CD4-positive, alpha-beta T cell (primary cell): ENCODE results near the gene PATJ. TPM values are rescaled to one million over a fixed set of nuclear protein-coding genes. Genes with fewer than 3 reads are reported as not detected.
A peak's percentile ranks its signal among the peaks of the same experiment; 100 is the strongest.

Source experiments
- ATAC-seq: fragments of 200-7000 bp; cut with Tn5 transposase; one replicate; pipeline ENCODE4 v1.10.0; 2022; ENCODE audit warnings: mild to moderate bottlenecking; ENCODE audit not compliant: poor library complexity
- CTCF ChIA-PET: fragments of 350-600 bp; sonication (Branson Sonifier 250); formaldehyde crosslinking; loops from one replicate; lab custom pipeline; 2021; ENCODE audit warnings: antibody characterized with exemption, inconsistent platforms; lab: Charles Lee
- POLR2A ChIA-PET: fragments of 350-600 bp; sonication (Branson Sonifier 250); formaldehyde crosslinking; loops from one replicate; lab custom pipeline; 2021; ENCODE audit warnings: antibody characterized with exemption, inconsistent platforms; lab: Charles Lee
- DNase-seq, 14 experiments: peaks; one replicate each; pipeline ENCODE4 v3.0.0-alpha.2; 2013 to 2020; ENCODE audit warnings: mixed read lengths in 2 of 14
- H3K27ac ChIP-seq, 2 donors: one replicate each; pipeline versions ENCODE4 v1.5.1 to v1.7.0; 2013; ENCODE audit warnings: low read length in 2 of 2, low read depth in 1 of 2, mild to moderate bottlenecking in 1 of 2
- H3K27me3 ChIP-seq, 2 experiments: 1 replicate in 1 of 2; 2 replicates in 1 of 2; pipeline versions ENCODE4 v1.6.1 to v1.7.0; 2013; ENCODE audit warnings: low read length in 2 of 2, control low read depth in 1 of 2, mild to moderate bottlenecking in 1 of 2, moderate library complexity in 1 of 2; ENCODE audit not compliant: insufficient read depth in 2 of 2, control insufficient read depth in 1 of 2
- H3K36me3 ChIP-seq: one replicate; pipeline ENCODE4 v1.6.1; 2013; ENCODE audit warnings: low read length, control low read depth; ENCODE audit not compliant: insufficient read depth
- H3K4me1 ChIP-seq: one replicate; pipeline ENCODE4 v1.6.1; 2013; ENCODE audit warnings: low read length, control low read depth; ENCODE audit not compliant: insufficient read depth
- H3K4me3 ChIP-seq: one replicate; pipeline ENCODE4 v1.5.1; 2013; ENCODE audit warnings: mild to moderate bottlenecking, low read length, moderate library complexity
- H3K9me3 ChIP-seq, 2 experiments: 1 replicate in 1 of 2; 2 replicates in 1 of 2; pipeline versions ENCODE4 v1.6.1 to v1.7.0; 2013; ENCODE audit warnings: low read length in 2 of 2, mild to moderate bottlenecking in 2 of 2, control low read depth in 1 of 2, moderate library complexity in 1 of 2; ENCODE audit not compliant: control insufficient read depth in 1 of 2, insufficient read depth in 1 of 2
- H3K27ac Mint-ChIP-seq: one replicate; pipeline ENCODE4 v1.8.0; 2020; ENCODE audit warnings: mixed read lengths
- H3K27me3 Mint-ChIP-seq: one replicate; pipeline ENCODE4 v1.8.0; 2021; ENCODE audit warnings: mixed read lengths
- H3K36me3 Mint-ChIP-seq: one replicate; pipeline ENCODE4 v1.8.0; 2021; ENCODE audit warnings: low read depth, mixed read lengths
- H3K4me1 Mint-ChIP-seq: one replicate; pipeline ENCODE4 v1.8.0; 2021; ENCODE audit warnings: low read depth, mixed read lengths
- H3K4me3 Mint-ChIP-seq: one replicate; pipeline ENCODE4 v1.8.0; 2020; ENCODE audit warnings: mild to moderate bottlenecking, mixed read lengths
- H3K9me3 Mint-ChIP-seq: one replicate; pipeline ENCODE4 v1.8.0; 2020; ENCODE audit warnings: mixed read lengths
- CTCF ChIP-seq: fragments of 200-600 bp; IDR thresholded peaks from one replicate; pipeline ENCODE4 v1.8.0; 2022; ENCODE audit warnings: antibody characterized with exemption, mild to moderate bottlenecking
- intact Hi-C, 2 experiments: fragments of 100-400 bp; cut with DNase I in 1 of 2; cut with micrococcal nuclease in 1 of 2; formaldehyde crosslinking; loops; one replicate each; pipeline versions ENCODE4 v1.15.1 to v1.9.0; 2023 to 2025; cut with DNase I, micrococcal nuclease
- total RNA-seq, 174 experiments: library from RNA in 2 of 174; stranded (reverse) in 2 of 174; gene quantifications; one replicate each; pipeline ENCODE4 v1.2.3 and lab custom pipeline; 2021 to 2026

The PATJ gene
- total RNA-seq, 2 experiments from 2014 or later: 50.4 to 54.1 TPM

- Mint-ChIP-seq H3K9me3 (peaks cover 2% of the 10 kb centered on the region), H3K4me3 (no peak overlapping the region), H3K27me3 (no peaks in the 10 kb centered on the region), H3K36me3 (peaks cover 51% of the 10 kb centered on the region), H3K27ac (no peak overlapping the region), H3K4me1 (no peaks in the 10 kb centered on the region)
- no peaks in the 10 kb centered on the region for H3K27me3 ChIP-seq
- CTCF ChIA-PET: no interaction called here
- H3K36me3 ChIP-seq: peaks cover 3% of the 10 kb centered on the region
- ATAC-seq: no peak
- no peak for DNase-seq
- no peak overlapping the region for H3K4me3 ChIP-seq
- H3K27ac ChIP-seq: no peak overlapping the region
- no peak for TF ChIP-seq CTCF
- peaks cover 0 to 3% of the 10 kb centered on the region in 2 experiments for H3K9me3 ChIP-seq
- H3K4me1 ChIP-seq: no peaks in the 10 kb centered on the region
- POLR2A ChIA-PET: no interaction called here
- intact Hi-C loops: no loop called here
These were observed 326.1 kb downstream of the PATJ start for GRCh38 chr1:62068416-62068843.

GRCh38 chr1:62068978-62069377 is 326.7 kb downstream of the PATJ start:
- Mint-ChIP-seq H3K27me3 (no peaks in the 10 kb centered on the region), H3K9me3 (peaks cover 2% of the 10 kb centered on the region), H3K27ac (no peak overlapping the region), H3K36me3 (peaks cover 46% of the 10 kb centered on the region), H3K4me3 (no peak overlapping the region), H3K4me1 (no peaks in the 10 kb centered on the region)
- Histone ChIP-seq H3K4me1 (no peaks in the 10 kb centered on the region), H3K27ac (no peak overlapping the region), H3K27me3 (no peaks in the 10 kb centered on the region), H3K9me3 (peaks cover 0 to 3% of the 10 kb centered on the region in 2 experiments), H3K4me3 (no peak overlapping the region), H3K36me3 (peaks cover 3% of the 10 kb centered on the region)
- intact Hi-C loops: no loop called here
- DNase-seq (no peak), ATAC-seq (no peak)
- no peak for TF ChIP-seq CTCF
- CTCF ChIA-PET: no interaction called here
- POLR2A ChIA-PET: no interaction called here

GRCh38 chr1:62070384-62071011 is 328.2 kb downstream of the PATJ start:
- Mint-ChIP-seq H3K27me3 (no peaks in the 10 kb centered on the region), H3K4me3 (no peak overlapping the region)

More at GRCh38 chr1:62070384-62071011, 328.2 kb downstream of the PATJ start:
- no peak for ATAC-seq
- H3K4me3 ChIP-seq: no peak overlapping the region
- peaks cover 0 to 3% of the 10 kb centered on the region in 2 experiments for H3K9me3 ChIP-seq
- H3K27ac Mint-ChIP-seq: no peak overlapping the region
- H3K27ac ChIP-seq: no peak overlapping the region
- peaks cover 2% of the 10 kb centered on the region for H3K9me3 Mint-ChIP-seq
- CTCF ChIA-PET: no interaction called here
- H3K36me3 ChIP-seq: no peaks in the 10 kb centered on the region
- intact Hi-C loops: no loop called here
- H3K36me3 Mint-ChIP-seq: peaks cover 32% of the 10 kb centered on the region
- peak; percentile 25 for TF ChIP-seq CTCF
- H3K4me1 ChIP-seq: no peaks in the 10 kb centered on the region
- DNase-seq: no peak
- H3K4me1 Mint-ChIP-seq: no peaks in the 10 kb centered on the region
- POLR2A ChIA-PET: no interaction called here
- H3K27me3 ChIP-seq: no peaks in the 10 kb centered on the region
